ENCODE data around the gene CIART. TPM values are rescaled to one million over a fixed set of nuclear protein-coding genes. Genes with fewer than 3 reads are reported as not detected.

The CIART gene
- total and polyA plus RNA-seq, 4 donors, result 4.3 to 14.7 (median 12.6) TPM

GRCh38 chr1:150261367-150261766, 21.0 kb upstream of the CIART start:
- 87% methylated on average over 4 of the region's 6 CpGs for WGBS (ENCODE audit: insufficient coverage)
- Histone ChIP-seq H3K4me1 (ENCODE audit: control insufficient read depth, insufficient read depth, low read length) (peaks cover 39% of the 10 kb centered on the region), H3K27ac (ENCODE audit: low read depth, low read length) (no peak overlapping the region), H3K36me3 (ENCODE audit: control insufficient read depth, insufficient read depth, low read length) (peaks cover 29% of the 10 kb centered on the region), H3K27me3 (ENCODE audit: control insufficient read depth, insufficient read depth, low read length) (no peaks in the 10 kb centered on the region), H3K9me3 (ENCODE audit: control insufficient read depth, insufficient read depth, low read length) (no peaks in the 10 kb centered on the region), H3K4me3 (ENCODE audit: low read depth, low read length) (no peak overlapping the region)
- no peak for DNase-seq (ENCODE audit: low read depth in 4 of 6, low spot score in 6 of 6)

GRCh38 chr1:150262388-150263320, 19.7 kb upstream of the CIART start:
- H3K9me3 ChIP-seq (ENCODE audit: control insufficient read depth, insufficient read depth, low read length), result no peaks in the 10 kb centered on the region
- no peak overlapping the region for H3K27ac ChIP-seq (ENCODE audit: low read depth, low read length)
- peaks cover 41% of the 10 kb centered on the region for H3K36me3 ChIP-seq (ENCODE audit: control insufficient read depth, insufficient read depth, low read length)
- no peak overlapping the region for H3K4me3 ChIP-seq (ENCODE audit: low read depth, low read length)
- no peak for DNase-seq (ENCODE audit: low read depth in 4 of 6, low spot score in 6 of 6)
- WGBS (ENCODE audit: insufficient coverage), result 79% methylated on average over 2 of the region's 6 CpGs
- peaks cover 33% of the 10 kb centered on the region for H3K4me1 ChIP-seq (ENCODE audit: control insufficient read depth, insufficient read depth, low read length)
- no peaks in the 10 kb centered on the region for H3K27me3 ChIP-seq (ENCODE audit: control insufficient read depth, insufficient read depth, low read length)

- no CpG with 5 or more reads among the region's 6 CpGs for WGBS (ENCODE audit: insufficient coverage)
Observed at GRCh38 chr1:150263549-150263948, 18.8 kb upstream of the CIART start.

GRCh38 chr1:150267896-150268295, 14.5 kb upstream of the CIART start:
- Histone ChIP-seq H3K4me1 (ENCODE audit: control insufficient read depth, insufficient read depth, low read length) (peaks cover 19% of the 10 kb centered on the region), H3K36me3 (ENCODE audit: control insufficient read depth, insufficient read depth, low read length) (peaks cover 39% of the 10 kb centered on the region), H3K9me3 (ENCODE audit: control insufficient read depth, insufficient read depth, low read length) (no peaks in the 10 kb centered on the region), H3K27ac (ENCODE audit: low read depth, low read length) (peak overlapping the region; percentile 94), H3K4me3 (ENCODE audit: low read depth, low read length) (peak overlapping the region; percentile 100), H3K27me3 (ENCODE audit: control insufficient read depth, insufficient read depth, low read length) (no peaks in the 10 kb centered on the region)
- 40% methylated on average over 5 of the region's 6 CpGs for WGBS (ENCODE audit: insufficient coverage)
- DNase-seq (ENCODE audit: low read depth in 4 of 6, low spot score in 6 of 6), result no peak

More at GRCh38 chr1:150263549-150263948, 18.8 kb upstream of the CIART start:
- H3K9me3 ChIP-seq (ENCODE audit: control insufficient read depth, insufficient read depth, low read length), result no peaks in the 10 kb centered on the region
- no peak overlapping the region for H3K4me3 ChIP-seq (ENCODE audit: low read depth, low read length)
- H3K36me3 ChIP-seq (ENCODE audit: control insufficient read depth, insufficient read depth, low read length), result peaks cover 44% of the 10 kb centered on the region
- DNase-seq (ENCODE audit: low read depth in 4 of 6, low spot score in 6 of 6), result no peak
- H3K4me1 ChIP-seq (ENCODE audit: control insufficient read depth, insufficient read depth, low read length), result peaks cover 32% of the 10 kb centered on the region
- no peak overlapping the region for H3K27ac ChIP-seq (ENCODE audit: low read depth, low read length)
- H3K27me3 ChIP-seq (ENCODE audit: control insufficient read depth, insufficient read depth, low read length), result no peaks in the 10 kb centered on the region

GRCh38 chr1:150268340-150268704, 14.0 kb upstream of the CIART start:
- H3K4me1 ChIP-seq (ENCODE audit: control insufficient read depth, insufficient read depth, low read length), result peaks cover 19% of the 10 kb centered on the region
- no peak for DNase-seq (ENCODE audit: low read depth in 4 of 6, low spot score in 6 of 6)
- 0% methylated on average over 19 of the region's 21 CpGs for WGBS (ENCODE audit: insufficient coverage)
- H3K36me3 ChIP-seq (ENCODE audit: control insufficient read depth, insufficient read depth, low read length), result peaks cover 35% of the 10 kb centered on the region
- peak overlapping the region; percentile 94 for H3K27ac ChIP-seq (ENCODE audit: low read depth, low read length)
- H3K27me3 ChIP-seq (ENCODE audit: control insufficient read depth, insufficient read depth, low read length), result no peaks in the 10 kb centered on the region
- no peaks in the 10 kb centered on the region for H3K9me3 ChIP-seq (ENCODE audit: control insufficient read depth, insufficient read depth, low read length)
- H3K4me3 ChIP-seq (ENCODE audit: low read depth, low read length), result peak overlapping the region; percentile 100

- H3K4me1 ChIP-seq (ENCODE audit: control insufficient read depth, insufficient read depth, low read length), result peaks cover 19% of the 10 kb centered on the region
- DNase-seq (ENCODE audit: low read depth in 4 of 6, low spot score in 6 of 6), result peak in 5 of 6 donors; percentile 91 to 99 (median 97)
- H3K9me3 ChIP-seq (ENCODE audit: control insufficient read depth, insufficient read depth, low read length), result no peaks in the 10 kb centered on the region
- 0% methylated on average over 48 of the region's 49 CpGs for WGBS (ENCODE audit: insufficient coverage)
- peaks cover 33% of the 10 kb centered on the region for H3K36me3 ChIP-seq (ENCODE audit: control insufficient read depth, insufficient read depth, low read length)
- H3K4me3 ChIP-seq (ENCODE audit: low read depth, low read length), result peak within 1 kb of the TSS; percentile 100
- H3K27ac ChIP-seq (ENCODE audit: low read depth, low read length), result peak within 1 kb of the TSS; percentile 94
- H3K27me3 ChIP-seq (ENCODE audit: control insufficient read depth, insufficient read depth, low read length), result no peaks in the 10 kb centered on the region
Observed at GRCh38 chr1:150268705-150269403, 13.5 kb upstream of the CIART start, which contains the start of gene APH1A. Gene APH1A, minus strand, starts transcription at chr1:150269016. Its CDS starts 206 bp downstream, at chr1:150268810.

- no peaks in the 10 kb centered on the region for H3K9me3 ChIP-seq (ENCODE audit: control insufficient read depth, insufficient read depth, low read length)
- H3K4me3 ChIP-seq (ENCODE audit: low read depth, low read length), result peak overlapping the region; percentile 100
- no CpG with 5 or more reads among the region's 10 CpGs for WGBS (ENCODE audit: insufficient coverage)
- no peaks in the 10 kb centered on the region for H3K27me3 ChIP-seq (ENCODE audit: control insufficient read depth, insufficient read depth, low read length)
- H3K36me3 ChIP-seq (ENCODE audit: control insufficient read depth, insufficient read depth, low read length), result peaks cover 29% of the 10 kb centered on the region
- DNase-seq (ENCODE audit: low read depth in 4 of 6, low spot score in 6 of 6), result no peak
- H3K4me1 ChIP-seq (ENCODE audit: control insufficient read depth, insufficient read depth, low read length), result peaks cover 19% of the 10 kb centered on the region
- H3K27ac ChIP-seq (ENCODE audit: low read depth, low read length), result peak overlapping the region; percentile 94
Observed at GRCh38 chr1:150269451-150269850, 12.9 kb upstream of the CIART start.

GRCh38 chr1:150271291-150271959, 10.9 kb upstream of the CIART start:
- no peak for DNase-seq (ENCODE audit: low read depth in 4 of 6, low spot score in 6 of 6)
- Histone ChIP-seq H3K27ac (ENCODE audit: low read depth, low read length) (peak overlapping the region; percentile 88), H3K4me3 (ENCODE audit: low read depth, low read length) (no peak overlapping the region), H3K36me3 (ENCODE audit: control insufficient read depth, insufficient read depth, low read length) (peaks cover 15% of the 10 kb centered on the region), H3K9me3 (ENCODE audit: control insufficient read depth, insufficient read depth, low read length) (no peaks in the 10 kb centered on the region), H3K4me1 (ENCODE audit: control insufficient read depth, insufficient read depth, low read length) (peaks cover 19% of the 10 kb centered on the region), H3K27me3 (ENCODE audit: control insufficient read depth, insufficient read depth, low read length) (no peaks in the 10 kb centered on the region)
- WGBS (ENCODE audit: insufficient coverage), result 95% methylated on average over 3 of the region's 7 CpGs

- H3K27ac ChIP-seq (ENCODE audit: low read depth, low read length), result peak overlapping the region; percentile 88
- WGBS (ENCODE audit: insufficient coverage), result no CpG with 5 or more reads among the region's 1 CpG
- peak overlapping the region; percentile 39 for H3K4me3 ChIP-seq (ENCODE audit: low read depth, low read length)
- no peaks in the 10 kb centered on the region for H3K9me3 ChIP-seq (ENCODE audit: control insufficient read depth, insufficient read depth, low read length)
- peaks cover 5% of the 10 kb centered on the region for H3K4me1 ChIP-seq (ENCODE audit: control insufficient read depth, insufficient read depth, low read length)
- no peaks in the 10 kb centered on the region for H3K27me3 ChIP-seq (ENCODE audit: control insufficient read depth, insufficient read depth, low read length)
- no peaks in the 10 kb centered on the region for H3K36me3 ChIP-seq (ENCODE audit: control insufficient read depth, insufficient read depth, low read length)
- DNase-seq (ENCODE audit: low read depth in 4 of 6, low spot score in 6 of 6), result no peak
Observed at GRCh38 chr1:150273311-150273710, 9.0 kb upstream of the CIART start.

All from spinal cord (tissue), 10 donors.